Peyer's patch (tissue), 4 donors: Measurements from ENCODE around the gene REXO1. TPM values are rescaled to one million over a fixed set of nuclear protein-coding genes. Genes with fewer than 3 reads are reported as not detected.
A peak's percentile ranks its signal among the peaks of the same experiment; 100 is the strongest.

Experiments used
- DNase-seq, 3 donors: peaks; one replicate each; pipeline ENCODE4 v3.0.0-alpha.2; 2017 to 2019
- H3K27ac ChIP-seq, 4 donors: fragments of 200-600 bp; sonication (generic); one replicate each; pipeline ENCODE4 v1.5.1; 2016 to 2019
- H3K27me3 ChIP-seq, 2 donors: fragments of 200-600 bp; sonication (generic); one replicate each; pipeline ENCODE4 v1.5.1; 2019
- H3K36me3 ChIP-seq, 3 donors: fragments of 200-600 bp; sonication (generic); one replicate each; pipeline ENCODE4 v1.5.1; 2016 to 2019
- H3K4me1 ChIP-seq, 4 donors: fragments of 200-600 bp; sonication (generic); one replicate each; pipeline ENCODE4 v1.5.1; 2016 to 2019
- H3K4me3 ChIP-seq, 4 donors: fragments of 200-600 bp; sonication (generic); 1 replicate in 3 of 4; 2 replicates in 1 of 4; pipeline ENCODE4 v1.5.1; 2016 to 2019; ENCODE audit warnings: mild to moderate bottlenecking in 1 of 4
- H3K9me3 ChIP-seq, 4 donors: fragments of 200-600 bp; sonication (generic); one replicate each; pipeline ENCODE4 v1.5.1; 2016 to 2019; ENCODE audit warnings: mild to moderate bottlenecking in 1 of 4
- CTCF ChIP-seq, 6 experiments: fragments of 450-650 bp in 4 of 6; fragments of 200-600 bp in 2 of 6; sonication (generic) in 1 of 6; IDR thresholded peaks; one replicate each; pipeline ENCODE4 v1.5.1; 2017 to 2019; ENCODE audit warnings: antibody characterized with exemption in 6 of 6, mild to moderate bottlenecking in 3 of 6, moderate library complexity in 1 of 6
- POLR2A ChIP-seq, 2 donors: fragments of 450-650 bp; IDR thresholded peaks; one replicate each; pipeline ENCODE4 v1.5.1; 2017; ENCODE audit warnings: antibody characterized with exemption in 2 of 2, mild to moderate bottlenecking in 2 of 2, moderate library complexity in 2 of 2
- total RNA-seq, 4 donors: library from RNA; depleted of rRNA; stranded (reverse); fragments of >200 nt; gene quantifications; one replicate each; pipeline ENCODE4 v1.1.0, GENCODE V29; 2016

REXO1 gene
- total RNA-seq, 4 donors from 2014 or later: 47.0 to 101 (median 57.2) TPM

- Histone ChIP-seq H3K4me3 (no peak overlapping the region), H3K9me3 (no peaks in the 10 kb centered on the region), H3K27me3 (no peaks in the 10 kb centered on the region), H3K36me3 (no peaks in the 10 kb centered on the region), H3K4me1 (peaks cover 9 to 63% (median 43%) of the 10 kb centered on the region in 4 donors), H3K27ac (peak overlapping the region in 1 of 4 donors; percentile 57)
- no peak for DNase-seq
- TF ChIP-seq CTCF (IDR thresholded peaks at IDR 0.05) (no peak), POLR2A (IDR thresholded peaks at IDR 0.05) (no peak)
Measured at GRCh38 chr19:1852581-1853128, 4.4 kb upstream of the REXO1 start.

- no peaks in the 10 kb centered on the region for H3K9me3 ChIP-seq
- H3K27me3 ChIP-seq: no peaks in the 10 kb centered on the region
- no peaks in the 10 kb centered on the region for H3K36me3 ChIP-seq
- H3K27ac ChIP-seq: peak overlapping the region in 1 of 4 donors; percentile 18
- DNase-seq: peak in 1 of 3 donors; percentile 67
- H3K4me3 ChIP-seq: peak overlapping the region in 1 of 4 donors; percentile 21
- TF ChIP-seq POLR2A (IDR thresholded peaks at IDR 0.05) (no peak), CTCF (IDR thresholded peaks at IDR 0.05) (no peak)
- H3K4me1 ChIP-seq: peaks cover 9 to 67% (median 44%) of the 10 kb centered on the region in 4 donors
Measured at GRCh38 chr19:1851654-1852580, 3.6 kb upstream of the REXO1 start.

GRCh38 chr19:1850809-1851653, 2.7 kb upstream of the REXO1 start:
- DNase-seq: no peak
- TF ChIP-seq CTCF (IDR thresholded peaks at IDR 0.05): no peak
- no peak for TF ChIP-seq POLR2A (IDR thresholded peaks at IDR 0.05)
- H3K27ac ChIP-seq: peak overlapping the region in 1 of 4 donors; percentile 18
- H3K4me3 ChIP-seq: peak overlapping the region in 1 of 4 donors; percentile 21
- H3K36me3 ChIP-seq: no peaks in the 10 kb centered on the region
- peaks cover 10 to 70% (median 46%) of the 10 kb centered on the region in 4 donors for H3K4me1 ChIP-seq
- H3K9me3 ChIP-seq: no peaks in the 10 kb centered on the region
- H3K27me3 ChIP-seq: no peaks in the 10 kb centered on the region

- Histone ChIP-seq H3K27ac (no peak overlapping the region), H3K27me3 (no peaks in the 10 kb centered on the region), H3K4me3 (no peak overlapping the region), H3K4me1 (peaks cover 5 to 71% (median 41%) of the 10 kb centered on the region in 4 donors), H3K9me3 (no peaks in the 10 kb centered on the region), H3K36me3 (no peaks in the 10 kb centered on the region)
- TF ChIP-seq POLR2A (IDR thresholded peaks at IDR 0.05) (no peak), CTCF (IDR thresholded peaks at IDR 0.05) (no peak)
- no peak for DNase-seq
Measured at GRCh38 chr19:1849886-1850398, 1.7 kb upstream of the REXO1 start.

GRCh38 chr19:1849132-1849474, 820 bp upstream of the REXO1 start:
- no peak for TF ChIP-seq CTCF (IDR thresholded peaks at IDR 0.05)
- TF ChIP-seq POLR2A (IDR thresholded peaks at IDR 0.05): no peak
- no peak for DNase-seq
- H3K27ac ChIP-seq: peak overlapping the region in 3 of 4 donors; percentile 97 to 100 (median 99)

More at GRCh38 chr19:1849132-1849474, 820 bp upstream of the REXO1 start:
- Histone ChIP-seq H3K36me3 (no peaks in the 10 kb centered on the region), H3K4me1 (peaks cover 5 to 71% (median 41%) of the 10 kb centered on the region in 4 donors), H3K4me3 (no peak overlapping the region), H3K27me3 (no peaks in the 10 kb centered on the region), H3K9me3 (no peaks in the 10 kb centered on the region)
